PC-3 (cell line): ENCODE measurements around the gene SUSD4.

Source experiments
- EZH2 ChIP-seq: fragments of 300-600 bp; sonication (generic); IDR thresholded peaks from one replicate; pipeline ENCODE4 v1.6.1; 2017; ENCODE audit warnings: antibody characterized with exemption, mild to moderate bottlenecking, low read length; ENCODE audit not compliant: unreplicated experiment
- TF ChIP-seq, protein P1 (sequence below): fragments of 300-600 bp; sonication (generic); conservative IDR thresholded peaks from 2 replicates; pipeline ENCODE4 v1.5.1; 2017; ENCODE audit warnings: antibody characterized with exemption, low read depth, mild to moderate bottlenecking, low read length

DNA sequence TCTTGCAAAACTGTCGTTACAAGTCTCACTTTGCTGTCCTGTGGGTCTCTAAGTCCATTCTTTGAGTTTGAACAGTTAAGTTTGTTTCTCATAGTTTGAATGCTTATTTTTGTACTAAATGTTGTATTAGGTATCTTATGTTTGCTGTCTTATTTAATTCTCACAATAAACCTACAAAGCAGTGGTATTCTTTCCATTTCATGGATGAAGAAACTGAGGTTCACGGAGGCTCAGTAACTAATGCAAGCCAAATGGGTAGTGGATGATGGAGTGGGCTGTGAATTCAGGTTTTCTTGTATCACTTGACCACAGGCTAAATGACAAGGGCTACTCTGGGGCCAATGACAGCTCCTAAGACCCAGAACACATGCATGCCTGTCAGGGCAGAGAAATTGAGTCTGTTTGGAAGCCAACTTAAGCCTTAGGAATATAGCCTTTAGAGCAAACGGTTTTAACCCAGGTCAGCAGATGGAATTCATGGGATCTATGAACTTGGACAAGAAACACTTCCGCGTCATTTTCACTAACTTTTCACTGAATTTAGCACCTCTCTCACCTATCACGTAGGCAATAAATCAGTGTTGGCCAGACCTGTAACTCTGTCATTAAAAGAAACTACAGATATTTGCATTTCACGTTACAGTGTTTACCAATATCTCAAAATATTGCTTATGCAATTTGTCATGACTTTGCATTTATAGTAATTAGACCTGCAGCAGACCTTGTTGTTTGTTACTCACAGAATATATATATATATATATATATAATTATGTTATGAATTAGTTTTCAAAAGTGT, 153.8 kb downstream of the SUSD4 start:
- TF ChIP-seq EZH2, result no peak
- TF ChIP-seq, protein P1, sequence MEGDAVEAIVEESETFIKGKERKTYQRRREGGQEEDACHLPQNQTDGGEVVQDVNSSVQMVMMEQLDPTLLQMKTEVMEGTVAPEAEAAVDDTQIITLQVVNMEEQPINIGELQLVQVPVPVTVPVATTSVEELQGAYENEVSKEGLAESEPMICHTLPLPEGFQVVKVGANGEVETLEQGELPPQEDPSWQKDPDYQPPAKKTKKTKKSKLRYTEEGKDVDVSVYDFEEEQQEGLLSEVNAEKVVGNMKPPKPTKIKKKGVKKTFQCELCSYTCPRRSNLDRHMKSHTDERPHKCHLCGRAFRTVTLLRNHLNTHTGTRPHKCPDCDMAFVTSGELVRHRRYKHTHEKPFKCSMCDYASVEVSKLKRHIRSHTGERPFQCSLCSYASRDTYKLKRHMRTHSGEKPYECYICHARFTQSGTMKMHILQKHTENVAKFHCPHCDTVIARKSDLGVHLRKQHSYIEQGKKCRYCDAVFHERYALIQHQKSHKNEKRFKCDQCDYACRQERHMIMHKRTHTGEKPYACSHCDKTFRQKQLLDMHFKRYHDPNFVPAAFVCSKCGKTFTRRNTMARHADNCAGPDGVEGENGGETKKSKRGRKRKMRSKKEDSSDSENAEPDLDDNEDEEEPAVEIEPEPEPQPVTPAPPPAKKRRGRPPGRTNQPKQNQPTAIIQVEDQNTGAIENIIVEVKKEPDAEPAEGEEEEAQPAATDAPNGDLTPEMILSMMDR, result no peak
